Neural progenitor cell (in vitro differentiated cells): ENCODE measurements around the gene TOR3A.

Source experiments
- CTCF ChIP-seq: fragments of 200-600 bp; sonication (generic); IDR thresholded peaks from 2 replicates; pipeline ENCODE4 v1.5.1; 2017; ENCODE audit warnings: antibody characterized with exemption, mild to moderate bottlenecking
- EZH2 ChIP-seq: fragments of 200-600 bp; sonication (generic); IDR thresholded peaks from 2 replicates; pipeline ENCODE4 v1.6.1; 2017; ENCODE audit warnings: antibody characterized with exemption, mild to moderate bottlenecking, moderate library complexity
- EZH2phosphoT487 ChIP-seq: fragments of 200-600 bp; sonication (generic); IDR thresholded peaks from 2 replicates; pipeline ENCODE4 v1.6.1; 2017; ENCODE audit warnings: antibody characterized with exemption

- TF ChIP-seq CTCF (no peak), EZH2 (no peak), EZH2phosphoT487 (no peak)
Observed at GRCh38 chr1:179046808-179047635, 34.8 kb upstream of the TOR3A start.
